Endodermal cell (in vitro differentiated cells): ENCODE measurements around the gene RNF123. TPM values are rescaled to one million over a fixed set of nuclear protein-coding genes. Genes with fewer than 3 reads are reported as not detected.

Experiments
- DNase-seq: peaks from one replicate; pipeline ENCODE4 v3.0.0-alpha.2; 2017
- H3K27ac ChIP-seq: 2 replicates; pipeline ENCODE4 v1.5.1; 2013; ENCODE audit warnings: mild to moderate bottlenecking, low read depth, low read length, moderate library complexity
- H3K27me3 ChIP-seq: 2 replicates; pipeline ENCODE4 v1.6.1; 2013; ENCODE audit warnings: mild to moderate bottlenecking, low read length, moderate library complexity; ENCODE audit not compliant: insufficient read depth, control insufficient read depth, poor library complexity, severe bottlenecking
- H3K36me3 ChIP-seq: 2 replicates; pipeline ENCODE4 v1.7.0; 2013; ENCODE audit warnings: mild to moderate bottlenecking, low read length, moderate library complexity; ENCODE audit not compliant: control insufficient read depth, insufficient read depth
- H3K4me1 ChIP-seq: one replicate; pipeline ENCODE4 v1.7.0; 2013; ENCODE audit warnings: low read length; ENCODE audit not compliant: control insufficient read depth, insufficient read depth
- H3K4me3 ChIP-seq: 2 replicates; pipeline ENCODE4 v1.5.1; 2013; ENCODE audit warnings: mild to moderate bottlenecking, low read length, moderate library complexity
- H3K9ac ChIP-seq: 2 replicates; pipeline ENCODE4 v1.6.1; 2013; ENCODE audit warnings: mild to moderate bottlenecking, low read length, moderate library complexity; ENCODE audit not compliant: poor library complexity, severe bottlenecking; ENCODE audit errors: extremely low read depth
- H3K9me3 ChIP-seq: 2 replicates; pipeline ENCODE4 v1.6.1; 2013; ENCODE audit warnings: mild to moderate bottlenecking, low read length, moderate library complexity; ENCODE audit not compliant: control insufficient read depth
- H3K27ac Mint-ChIP-seq: 2 replicates; pipeline ENCODE4 v1.8.0; 2020; ENCODE audit warnings: mixed read lengths
- H3K27me3 Mint-ChIP-seq: 2 replicates; pipeline ENCODE4 v1.8.0; 2021; ENCODE audit warnings: mild to moderate bottlenecking, mixed read lengths; ENCODE audit not compliant: insufficient read depth
- H3K36me3 Mint-ChIP-seq: 2 replicates; pipeline ENCODE4 v1.8.0; 2020; ENCODE audit warnings: low read depth, mixed read lengths
- H3K4me1 Mint-ChIP-seq: 2 replicates; pipeline ENCODE4 v1.8.0; 2020; ENCODE audit warnings: mixed read lengths
- H3K4me3 Mint-ChIP-seq: 2 replicates; pipeline ENCODE4 v1.8.0; 2020; ENCODE audit warnings: mild to moderate bottlenecking, moderate library complexity, mixed read lengths
- H3K9me3 Mint-ChIP-seq: 2 replicates; pipeline ENCODE4 v1.8.0; 2020; ENCODE audit warnings: mild to moderate bottlenecking, mixed read lengths
- CTCF ChIP-seq: fragments of 200-600 bp; sonication (generic); conservative IDR thresholded peaks from 2 replicates; pipeline ENCODE4 v1.5.0; 2021; ENCODE audit warnings: antibody characterized with exemption, mild to moderate bottlenecking
- WGBS, 2 experiments: methylation state at CpG; one replicate each; pipeline versions ENCODE4 v1.1.5 to v1.1.7; 2013; ENCODE audit warnings: missing lambda C conversion rate in 2 of 2, mixed read lengths in 1 of 2; ENCODE audit not compliant: insufficient coverage in 1 of 2, insufficient read length in 1 of 2; 5-methylcytosine and 5-hydroxymethylcytosine counted together
- total RNA-seq, 2 donors: library from RNA; stranded (reverse); fragmentation: NEBNext Ultra II Directional in 1 of 2; extraction: Animal tissue kit (Norgen Biotek cat#: 25700) in 1 of 2; gene quantifications; 2 replicates in 1 of 2; 3 replicates in 1 of 2; pipeline ENCODE4 v1.2.1, GENCODE V29; 2021

The RNF123 gene
- total RNA-seq, 2 donors from 2014 or later, result 47.3 to 47.6 TPM

DNA sequence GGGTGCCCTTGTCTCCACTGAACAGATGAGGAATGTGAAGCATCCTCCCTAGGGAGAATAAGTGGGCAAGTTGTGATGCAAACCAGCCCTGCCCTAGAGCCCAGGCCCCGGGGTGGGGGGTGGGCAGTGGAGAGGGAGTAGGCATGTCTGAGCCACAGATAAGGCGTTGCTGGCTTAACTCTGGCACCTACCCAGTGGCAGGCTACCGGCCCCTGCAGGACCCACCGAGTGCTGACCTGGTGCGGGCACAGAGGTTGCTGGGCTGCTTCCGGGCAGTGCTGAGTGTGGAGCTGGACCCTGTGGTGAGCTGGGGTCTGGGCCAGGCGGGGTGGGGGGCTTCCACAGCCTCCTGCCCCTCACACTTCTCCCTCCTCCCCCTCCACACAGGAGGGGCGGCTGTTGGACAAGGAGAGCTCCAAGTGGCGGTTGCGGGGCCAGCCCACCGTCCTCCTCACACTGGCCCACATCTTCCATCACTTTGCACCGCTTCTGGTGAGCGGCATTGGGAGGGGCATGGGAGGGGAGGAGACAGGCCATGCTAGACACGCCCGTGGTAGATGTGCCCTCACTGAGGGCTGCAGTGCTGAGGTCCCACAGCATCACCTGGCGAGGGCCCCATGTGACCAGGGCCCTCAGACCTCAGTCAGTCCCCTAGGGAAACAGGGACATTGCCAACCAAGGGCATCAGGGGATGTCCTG lies 10.1 kb downstream of the RNF123 start:
- Mint-ChIP-seq H3K4me1 (no peaks in the 10 kb centered on the region), H3K27ac (no peak overlapping the region), H3K27me3 (no peaks in the 10 kb centered on the region), H3K4me3 (no peak overlapping the region), H3K36me3 (peaks cover 6% of the 10 kb centered on the region), H3K9me3 (no peaks in the 10 kb centered on the region)
- no peak for TF ChIP-seq CTCF
- no peaks in the 10 kb centered on the region for H3K27me3 ChIP-seq
- H3K4me3 ChIP-seq, result no peak overlapping the region
- H3K9me3 ChIP-seq, result no peaks in the 10 kb centered on the region
- peaks cover 3% of the 10 kb centered on the region for H3K36me3 ChIP-seq
- no peak for DNase-seq
- H3K4me1 ChIP-seq, result no peaks in the 10 kb centered on the region
- H3K9ac ChIP-seq, result no peak overlapping the region
- 92 to 100% methylated on average over 3 to 16 of the region's 16 CpGs for WGBS, 2 experiments
- H3K27ac ChIP-seq, result no peak overlapping the region

DNA sequence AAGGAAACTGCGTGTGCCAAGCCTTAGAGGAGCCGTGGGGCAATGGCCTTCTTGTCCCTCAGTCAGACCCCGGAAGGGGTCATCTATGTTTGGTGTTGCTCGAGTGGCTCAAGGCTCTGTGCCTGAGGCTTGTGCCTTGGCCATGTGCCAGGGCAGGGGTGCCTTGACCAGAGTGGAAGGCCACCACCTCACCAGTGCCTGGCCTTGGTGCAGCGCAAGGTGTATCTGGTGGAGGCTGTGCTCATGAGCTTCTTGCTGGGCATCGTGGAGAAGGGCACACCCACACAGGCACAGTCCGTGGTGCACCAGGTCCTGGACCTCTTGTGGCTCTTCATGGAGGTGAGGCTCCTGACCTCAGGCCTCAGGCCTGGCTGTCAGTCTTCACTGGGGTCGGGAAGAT lies 10.7 kb downstream of the RNF123 start:
- peaks cover 6% of the 10 kb centered on the region for H3K36me3 Mint-ChIP-seq
- H3K36me3 ChIP-seq, result peaks cover 5% of the 10 kb centered on the region
- no peaks in the 10 kb centered on the region for H3K9me3 ChIP-seq
- no peak overlapping the region for H3K9ac ChIP-seq
- TF ChIP-seq CTCF, result no peak
- no peaks in the 10 kb centered on the region for H3K9me3 Mint-ChIP-seq
- no peaks in the 10 kb centered on the region for H3K27me3 Mint-ChIP-seq
- no peak overlapping the region for H3K4me3 ChIP-seq
- H3K4me1 Mint-ChIP-seq, result no peaks in the 10 kb centered on the region
- no peak overlapping the region for H3K4me3 Mint-ChIP-seq
- WGBS, 2 experiments, result 93 to 95% methylated on average over 8 of the region's 8 CpGs
- H3K27ac Mint-ChIP-seq, result peak overlapping the region; percentile 48
- H3K27ac ChIP-seq, result no peak overlapping the region
- H3K4me1 ChIP-seq, result no peaks in the 10 kb centered on the region
- H3K27me3 ChIP-seq, result no peaks in the 10 kb centered on the region
- DNase-seq, result no peak

DNA sequence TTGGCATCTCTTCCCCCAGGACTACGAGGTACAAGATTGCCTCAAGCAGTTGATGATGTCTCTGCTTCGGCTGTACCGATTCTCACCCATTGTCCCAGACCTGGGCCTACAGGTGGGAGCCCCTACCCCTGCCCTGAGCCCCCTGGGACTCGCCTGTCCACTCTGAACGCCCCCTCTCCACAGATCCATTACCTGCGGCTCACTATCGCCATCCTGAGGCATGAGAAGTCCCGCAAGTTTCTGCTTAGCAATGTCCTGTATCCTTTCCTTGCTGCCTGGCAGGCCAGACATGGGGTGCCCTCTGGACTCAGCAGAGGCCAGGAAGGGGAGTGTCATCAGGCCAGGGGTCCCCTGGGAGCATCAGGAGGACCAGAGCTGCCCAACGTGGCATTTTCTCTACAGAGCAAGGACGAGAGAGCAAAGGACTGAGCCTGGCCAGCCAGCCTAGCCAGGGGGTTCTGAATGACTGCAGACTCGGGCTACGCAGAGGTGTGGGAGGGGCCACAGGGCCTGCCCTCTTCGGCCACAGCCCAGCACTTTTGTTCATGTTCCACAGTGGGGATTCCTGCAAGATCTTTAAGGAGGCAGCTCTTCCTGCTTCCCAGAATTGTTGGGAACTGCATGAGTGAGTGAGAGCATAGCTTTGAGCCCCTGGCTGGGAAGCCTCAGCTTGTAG lies 11.2 kb downstream of the RNF123 start:
- Mint-ChIP-seq H3K27me3 (no peaks in the 10 kb centered on the region), H3K36me3 (peaks cover 6% of the 10 kb centered on the region), H3K4me3 (no peak overlapping the region), H3K9me3 (no peaks in the 10 kb centered on the region), H3K27ac (no peak overlapping the region), H3K4me1 (no peaks in the 10 kb centered on the region)
- 85 to 86% methylated on average over 11 to 13 of the region's 13 CpGs for WGBS, 2 experiments
- DNase-seq, result peak; percentile 67
- Histone ChIP-seq H3K9me3 (no peaks in the 10 kb centered on the region), H3K4me3 (no peak overlapping the region), H3K27ac (peak overlapping the region; percentile 44), H3K9ac (no peak overlapping the region), H3K36me3 (peaks cover 5% of the 10 kb centered on the region), H3K4me1 (no peaks in the 10 kb centered on the region), H3K27me3 (no peaks in the 10 kb centered on the region)
- TF ChIP-seq CTCF, result peak; percentile 62
